Left kidney (tissue), 8 donors: ENCODE data around the gene IVD. TPM values are rescaled to one million over a fixed set of nuclear protein-coding genes. Genes with fewer than 3 reads are reported as not detected.

ENCODE experiments used
- DNase-seq: peaks from one replicate; pipeline ENCODE4 v3.0.0-alpha.2; 2013
- long read RNA-seq, 8 donors: transcript quantifications; one replicate each; lab custom pipeline, GENCODE V29; 2026
- polyA plus RNA-seq: library from polyadenylated mRNA; unstranded; fragments of 120-200 nt; gene quantifications from one replicate; pipeline ENCODE4 v1.2.1, GENCODE V29; 2013; ENCODE audit not compliant: insufficient read length

Gene IVD
- 103 TPM for polyA plus RNA-seq
- long read RNA-seq, donor 1, transcript IVD-206 (12 exons, 1,809 nt): major isoform, 8 of 8 reads
- long read RNA-seq, donor 1, partial matches to known transcripts: 0 of 8 reads
- long read RNA-seq, donor 1, other reads (novel, unspliced or antisense): 0 of 8 reads
- long read RNA-seq, donor 2, transcript IVD-206 (12 exons, 1,809 nt): major isoform, 5 of 5 reads
- long read RNA-seq, donor 2, partial matches to known transcripts: 0 of 5 reads
- long read RNA-seq, donor 2, other reads (novel, unspliced or antisense): 0 of 5 reads
- long read RNA-seq, donor 3, transcript IVD-206 (12 exons, 1,809 nt): major isoform, 5 of 8 reads
- long read RNA-seq, donor 3, partial matches to known transcripts: 0 of 8 reads
- long read RNA-seq, donor 3, other reads (novel, unspliced or antisense): 0 of 8 reads
- long read RNA-seq, donor 4: 0 reads
- long read RNA-seq, donor 5, transcript IVD-206 (12 exons, 1,809 nt): major isoform, 10 of 12 reads
- long read RNA-seq, donor 5, partial matches to known transcripts: 0 of 12 reads
- long read RNA-seq, donor 5, other reads (novel, unspliced or antisense): 0 of 12 reads
- long read RNA-seq, donor 6, transcript IVD-206 (12 exons, 1,809 nt): major isoform, 16 of 24 reads
- long read RNA-seq, donor 6, partial matches to known transcripts: 7 of 24 reads
- long read RNA-seq, donor 6, other reads (novel, unspliced or antisense): 0 of 24 reads
- long read RNA-seq, donor 7, transcript IVD-206 (12 exons, 1,809 nt): major isoform, 12 of 20 reads
- long read RNA-seq, donor 7, partial matches to known transcripts: 5 of 20 reads
- long read RNA-seq, donor 7, other reads (novel, unspliced or antisense): 0 of 20 reads
- long read RNA-seq, donor 8, full-length matches to known transcripts: 5 of 5 reads
- long read RNA-seq, donor 8, partial matches to known transcripts: 0 of 5 reads
- long read RNA-seq, donor 8, other reads (novel, unspliced or antisense): 0 of 5 reads

DNA sequence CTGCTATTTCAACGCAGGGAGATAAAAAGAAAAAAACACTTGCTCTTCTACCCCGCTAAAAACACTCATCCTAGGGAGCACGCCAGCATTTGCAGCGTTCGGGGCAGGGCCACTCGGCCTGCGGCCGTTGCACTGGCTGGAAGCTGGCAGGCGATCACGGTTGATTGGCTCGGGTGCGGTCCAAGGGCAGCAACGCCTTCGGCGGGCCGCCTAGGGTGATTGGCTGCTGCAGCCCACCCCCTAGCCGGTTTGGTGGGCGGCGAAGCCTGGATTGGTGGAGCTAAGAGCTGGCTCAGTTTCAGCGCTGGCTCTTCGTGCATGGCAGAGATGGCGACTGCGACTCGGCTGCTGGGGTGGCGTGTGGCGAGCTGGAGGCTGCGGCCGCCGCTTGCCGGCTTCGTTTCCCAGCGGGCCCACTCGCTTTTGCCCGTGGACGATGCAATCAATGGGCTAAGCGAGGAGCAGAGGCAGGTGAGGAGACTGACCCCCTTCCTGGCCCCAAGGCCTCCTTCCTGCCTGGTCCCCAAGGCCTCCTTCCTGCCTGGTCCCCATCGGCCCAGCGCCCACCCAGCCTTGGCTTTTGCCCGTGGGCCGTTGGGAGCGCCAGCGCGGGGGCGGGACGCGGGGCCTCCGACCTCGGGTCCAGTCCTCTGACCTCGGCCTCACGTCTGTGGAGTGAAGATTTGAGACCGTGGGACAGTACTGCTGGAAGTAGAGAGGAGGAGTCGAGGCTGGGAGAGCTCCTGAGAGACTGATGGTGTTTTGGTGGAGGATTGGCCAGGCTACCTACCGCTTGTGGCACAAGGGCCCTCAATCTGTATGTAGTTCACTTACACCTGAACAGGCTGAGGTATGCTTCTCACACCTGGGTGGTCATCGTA lies at the start of gene IVD:
Gene IVD (plus strand): TSS at position 295 of the 881 bp plus-strand sequence. CDS start 33 bp downstream, at position 328.
- peak; percentile 93 for DNase-seq

GRCh38 chr15:40355976-40356585 lies 49.5 kb upstream of the IVD start:
- no peak for DNase-seq

DNA sequence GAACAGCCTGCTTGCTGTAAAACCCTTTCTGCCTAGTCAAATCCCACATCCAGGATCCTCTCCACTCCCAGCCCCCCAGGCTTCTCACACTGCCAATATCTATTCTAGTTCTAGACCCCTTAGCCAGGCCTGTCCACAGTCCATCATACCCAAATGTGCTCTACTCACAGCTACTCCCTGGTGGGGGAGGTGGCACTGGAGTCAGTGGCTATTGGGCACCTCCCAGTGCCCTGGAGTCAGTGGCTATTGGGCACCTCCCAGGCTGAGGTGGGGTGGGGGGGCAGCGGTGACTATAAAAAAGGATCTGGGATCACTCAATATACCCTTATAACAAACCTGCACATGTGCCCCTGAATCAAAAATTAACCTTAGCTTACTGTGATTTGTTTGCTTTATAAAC lies 48.3 kb upstream of the IVD start:
- no peak for DNase-seq

- DNase-seq: peak; percentile 78
These were observed 47.7 kb upstream of the IVD start, which contains the start of gene DISP2 for GRCh38 chr15:40357723-40358470. Gene DISP2, plus strand, starts transcription at chr15:40358219. Its CDS starts 103 bp downstream, at chr15:40358322.

DNA sequence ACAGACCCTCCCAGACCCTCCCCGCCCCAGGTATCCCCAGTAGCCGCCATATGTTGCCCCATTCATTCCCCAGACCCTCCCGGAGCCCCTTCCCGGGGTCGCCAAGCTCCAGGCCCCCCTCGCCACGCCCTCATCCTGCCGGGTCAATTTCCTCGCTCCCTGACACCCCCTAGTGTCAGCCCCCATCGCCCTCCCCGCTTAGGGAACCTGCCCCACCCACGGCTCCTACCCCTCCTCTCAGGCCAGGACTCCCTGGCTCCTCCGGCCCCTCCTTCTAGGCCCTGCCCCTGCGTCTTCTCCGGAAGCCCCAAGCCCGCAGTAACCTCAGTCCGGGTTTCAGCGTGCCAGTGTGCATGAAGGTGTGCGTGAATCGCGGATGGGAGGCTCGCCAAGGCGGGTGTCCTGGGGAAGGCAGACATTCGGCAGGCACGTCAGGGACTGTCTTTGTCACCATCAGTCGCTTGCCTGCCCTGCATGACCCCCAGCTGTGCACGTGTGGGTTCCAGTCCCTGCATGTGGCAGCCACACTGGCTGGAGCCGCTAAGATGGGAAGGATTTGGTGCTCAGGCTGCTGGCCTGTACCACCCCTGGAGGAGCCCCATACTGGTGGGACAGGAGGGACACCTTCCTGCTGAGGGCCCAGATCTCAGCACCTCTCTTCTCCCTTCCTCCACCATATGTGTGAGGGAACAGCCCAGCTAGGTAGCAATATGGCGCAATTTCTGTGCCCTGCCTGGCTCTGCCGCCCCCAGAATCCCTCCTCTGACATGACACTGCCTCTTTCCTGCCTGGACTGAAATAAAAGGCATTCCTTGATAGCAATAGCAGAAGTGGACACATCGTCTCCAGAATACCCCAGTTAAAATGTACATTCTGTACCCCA lies 46.9 kb upstream of the IVD start:
- DNase-seq: no peak

- no peak for DNase-seq
These were observed 45.6 kb upstream of the IVD start for GRCh38 chr15:40360015-40360414.

DNA sequence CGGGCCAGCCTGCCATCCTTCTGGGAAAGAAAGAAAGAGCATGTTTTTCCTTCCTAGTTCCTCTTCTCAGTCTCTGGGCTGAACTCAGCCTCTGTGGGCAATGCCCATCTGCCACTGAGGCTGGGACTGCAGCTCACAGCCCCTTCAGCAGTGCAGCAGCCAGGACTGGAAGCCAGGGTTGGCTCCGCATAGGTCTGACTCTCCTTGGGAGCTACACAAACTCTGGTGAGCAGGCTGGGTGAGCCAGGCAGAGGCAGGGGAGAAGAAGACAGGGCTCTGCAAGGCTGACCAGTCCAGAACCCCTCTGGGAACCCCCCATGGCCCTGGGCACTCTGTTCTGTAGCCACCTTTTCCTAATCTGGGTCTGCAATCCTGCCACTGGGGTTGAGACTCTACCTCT lies 44.0 kb upstream of the IVD start:
- DNase-seq: no peak

DNA sequence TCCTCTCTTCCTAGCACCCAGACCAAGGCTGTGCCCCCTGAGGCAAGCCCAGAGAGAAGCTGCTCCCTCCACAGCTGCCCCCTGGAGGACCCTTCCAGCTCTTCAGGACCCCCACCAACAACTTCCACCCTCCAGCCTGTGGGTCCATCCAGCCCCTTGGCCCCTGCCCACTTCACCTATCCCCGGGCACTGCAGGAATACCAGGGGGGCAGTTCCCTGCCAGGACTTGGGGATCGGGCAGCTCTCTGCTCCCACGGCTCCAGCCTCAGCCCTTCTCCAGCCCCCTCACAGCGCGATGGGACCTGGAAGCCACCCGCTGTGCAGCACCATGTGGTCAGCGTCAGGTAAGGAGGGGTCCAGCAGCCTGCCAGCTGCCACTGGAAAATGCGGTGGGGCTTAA lies 42.0 kb upstream of the IVD start:
- DNase-seq: no peak

- DNase-seq: no peak
These were observed 41.3 kb upstream of the IVD start for GRCh38 chr15:40364251-40364650.

- no peak for DNase-seq
These were observed 40.6 kb upstream of the IVD start for GRCh38 chr15:40365016-40365415.

DNA sequence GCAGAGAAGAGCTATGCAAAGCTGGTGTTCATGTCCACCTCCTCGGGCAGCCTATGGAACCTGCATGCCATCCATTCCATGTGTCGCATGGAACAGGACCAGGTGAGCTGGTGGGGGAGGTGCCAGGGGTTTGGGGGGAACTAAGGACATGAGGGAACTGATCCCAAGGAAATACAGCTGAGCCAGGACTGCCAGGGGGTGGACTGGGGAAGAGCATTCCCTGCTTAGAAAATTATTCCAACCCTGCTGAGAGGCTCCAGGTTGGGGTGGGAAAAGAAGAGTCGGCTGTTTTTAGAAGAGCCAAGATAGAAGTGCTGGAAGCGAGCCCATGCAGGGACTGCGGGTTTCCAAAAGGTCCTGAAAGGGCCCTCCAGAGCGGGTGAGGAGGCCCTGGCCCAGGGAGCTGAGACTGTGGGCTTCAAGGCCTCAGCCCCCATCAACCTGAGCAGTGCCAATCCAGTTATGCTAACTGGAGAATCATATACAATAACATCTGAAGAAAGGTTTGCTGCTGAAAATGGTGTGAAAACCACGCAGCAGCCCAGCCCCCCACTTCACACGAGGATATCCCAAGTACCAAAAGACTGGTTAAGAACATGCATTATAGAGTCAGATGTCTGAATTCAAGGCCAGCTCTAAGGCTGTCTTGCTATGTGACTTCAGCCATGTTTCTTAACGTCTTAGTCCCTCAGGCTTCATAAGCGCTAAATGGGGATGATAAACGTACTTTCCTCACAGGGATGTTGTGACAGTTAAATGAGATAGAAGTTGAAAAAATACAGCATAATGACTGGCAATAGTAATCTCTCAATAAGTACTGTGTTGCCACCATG lies 39.8 kb upstream of the IVD start:
- DNase-seq: no peak

DNA sequence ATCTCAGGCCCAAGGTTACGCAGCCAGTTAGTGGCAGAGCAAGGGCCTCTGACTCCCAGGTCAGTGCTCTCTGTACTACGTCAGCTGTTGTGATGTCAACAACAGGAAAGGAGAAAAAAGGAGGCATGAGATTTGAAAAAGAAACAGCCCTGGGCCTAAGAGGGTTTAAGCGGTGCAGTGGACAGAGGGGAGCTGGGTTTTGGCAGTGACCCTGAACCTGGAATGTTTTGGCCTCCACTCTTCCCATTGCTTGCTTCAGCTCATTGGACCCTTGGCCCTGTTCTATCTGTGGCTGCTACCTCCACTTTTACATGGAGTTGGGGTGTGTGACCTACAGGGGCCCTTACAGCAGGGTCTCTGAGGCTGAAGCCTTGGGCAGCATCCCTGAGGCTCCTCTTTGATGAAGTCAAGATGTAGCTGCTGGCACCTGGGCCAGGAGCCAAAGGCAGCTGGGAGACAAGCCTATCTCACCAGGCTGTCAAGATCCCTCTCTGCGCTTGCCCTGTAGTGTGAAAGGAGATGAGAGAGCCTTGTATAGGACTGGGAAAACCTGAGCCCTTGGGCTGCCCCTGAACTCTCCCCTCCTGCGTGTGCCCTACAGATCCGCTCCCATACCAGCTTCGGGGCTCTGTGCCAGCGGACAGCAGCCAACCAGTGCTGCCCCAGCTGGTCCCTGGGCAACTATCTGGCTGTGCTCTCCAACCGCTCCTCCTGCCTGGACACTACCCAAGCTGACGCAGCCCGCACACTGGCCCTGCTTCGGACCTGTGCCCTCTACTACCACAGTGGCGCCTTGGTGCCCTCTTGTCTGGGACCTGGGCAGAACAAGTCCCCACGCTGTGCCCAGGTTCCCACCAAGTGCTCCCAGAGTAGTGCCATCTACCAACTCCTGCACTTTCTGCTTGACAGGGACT lies 38.9 kb upstream of the IVD start:
- no peak for DNase-seq

DNA sequence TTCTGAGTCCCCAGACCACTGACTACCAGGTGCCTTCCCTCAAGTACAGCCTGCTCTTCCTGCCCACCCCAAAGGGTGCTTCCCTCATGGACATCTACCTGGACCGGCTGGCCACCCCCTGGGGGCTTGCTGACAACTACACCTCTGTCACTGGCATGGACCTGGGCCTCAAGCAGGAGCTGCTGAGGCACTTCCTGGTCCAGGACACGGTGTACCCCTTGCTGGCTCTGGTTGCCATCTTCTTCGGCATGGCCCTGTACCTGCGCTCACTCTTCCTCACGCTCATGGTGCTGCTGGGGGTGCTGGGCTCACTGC lies 38.3 kb upstream of the IVD start:
- no peak for DNase-seq

- DNase-seq: peak; percentile 83
These were observed 37.6 kb upstream of the IVD start for GRCh38 chr15:40367686-40368611.

DNA sequence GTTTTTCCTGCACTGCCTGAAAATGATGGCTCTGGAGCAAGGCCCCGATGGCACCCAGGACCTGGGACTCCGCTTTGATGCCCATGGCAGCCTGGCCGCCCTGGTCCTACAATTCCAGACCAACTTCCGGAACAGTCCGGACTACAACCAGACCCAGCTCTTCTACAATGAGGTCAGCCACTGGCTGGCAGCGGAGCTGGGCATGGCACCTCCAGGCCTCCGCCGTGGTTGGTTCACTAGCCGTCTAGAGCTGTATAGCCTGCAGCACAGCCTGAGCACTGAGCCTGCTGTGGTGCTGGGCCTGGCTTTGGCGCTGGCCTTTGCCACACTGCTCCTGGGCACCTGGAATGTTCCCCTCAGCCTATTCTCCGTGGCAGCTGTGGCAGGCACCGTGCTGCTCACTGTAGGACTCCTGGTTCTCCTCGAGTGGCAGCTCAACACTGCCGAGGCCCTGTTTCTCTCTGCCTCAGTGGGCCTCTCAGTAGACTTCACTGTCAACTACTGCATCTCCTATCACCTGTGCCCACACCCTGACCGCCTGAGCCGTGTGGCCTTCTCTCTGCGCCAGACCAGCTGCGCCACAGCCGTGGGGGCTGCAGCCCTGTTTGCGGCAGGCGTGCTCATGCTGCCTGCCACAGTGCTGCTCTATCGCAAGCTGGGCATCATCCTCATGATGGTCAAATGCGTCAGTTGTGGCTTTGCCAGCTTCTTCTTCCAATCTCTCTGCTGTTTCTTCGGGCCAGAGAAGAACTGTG lies 36.7 kb upstream of the IVD start:
- DNase-seq: no peak

DNA sequence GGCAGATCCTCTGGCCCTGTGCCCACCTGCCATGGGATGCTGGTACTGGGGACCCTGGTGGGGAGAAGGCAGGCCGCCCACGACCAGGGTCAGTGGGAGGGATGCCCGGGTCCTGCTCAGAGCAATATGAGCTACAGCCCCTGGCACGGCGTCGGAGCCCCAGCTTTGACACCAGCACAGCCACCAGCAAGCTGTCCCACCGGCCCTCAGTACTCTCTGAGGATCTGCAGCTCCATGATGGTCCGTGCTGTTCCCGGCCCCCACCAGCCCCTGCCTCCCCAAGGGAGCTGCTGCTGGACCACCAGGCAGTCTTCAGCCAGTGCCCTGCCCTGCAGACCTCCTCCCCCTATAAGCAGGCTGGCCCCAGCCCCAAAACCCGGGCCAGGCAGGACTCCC lies 36.1 kb upstream of the IVD start:
- no peak for DNase-seq
